K562 (cell line): ENCODE results near the gene HMX1. TPM values are rescaled to one million over a fixed set of nuclear protein-coding genes. Genes with fewer than 3 reads are reported as not detected.
A peak's percentile ranks its signal among the peaks of the same experiment; 100 is the strongest.

Source experiments
- ATAC-seq: fragments of 200-7000 bp; cut with Tn5 transposase; 3 replicates; pipeline ENCODE4 v1.9.1; 2020; ENCODE audit warnings: moderate library complexity
- BruUV-seq: library from RNA; stranded (reverse); fragments of 400-500 nt; replicated peaks from 2 replicates; lab custom pipeline; 2021; lab: Mats Ljungman, UMichigan
- CTCF ChIA-PET: fragments of 300-600 bp; formaldehyde crosslinking; extraction: SDS; loops from one replicate; lab custom pipeline; 2021; ENCODE audit warnings: low intra/inter-chr PET ratio; lab: Yijun Ruan, JAX
- POLR2A ChIA-PET: fragments of 300-600, 350-650 bp; sonication (Branson Sonifier 250); formaldehyde crosslinking; extraction: SDS; loops from one replicate; lab custom pipeline; 2021; ENCODE audit warnings: antibody characterized with exemption, inconsistent platforms; lab: Yijun Ruan, JAX
- DNase-seq, 4 experiments: peaks; one replicate each; pipeline versions ENCODE4 v3.0.0 to v3.0.0-alpha.2; 2011 to 2018; ENCODE audit warnings: low spot score in 3 of 4, mixed read lengths in 3 of 4; ENCODE audit errors: extremely low read depth in 1 of 4
- FAIRE-seq: peaks from 2 replicates; lab custom pipeline; 2011; peaks lifted over from hg19 to GRCh38; lab: Jason Lieb, UNC
- H2AFZ ChIP-seq: 2 replicates; pipeline ENCODE4 v1.6.0; 2011; ENCODE audit warnings: low read depth, low read length, control low read depth, inconsistent platforms
- H3K27ac ChIP-seq: fragments of 200-600 bp; 3 replicates; pipeline ENCODE4 v1.8.0; 2011; ENCODE audit warnings: low read depth, mild to moderate bottlenecking, control low read depth, inconsistent platforms, low read length, moderate library complexity, mixed read lengths; ENCODE audit errors: extremely low read depth
- H3K27me3 ChIP-seq, 2 experiments: fragments of 300-600 bp in 1 of 2; 2 replicates in 1 of 2; 3 replicates in 1 of 2; pipeline versions ENCODE4 v1.6.0 to v1.8.0; 2011; ENCODE audit warnings: inconsistent platforms in 2 of 2, low read length in 2 of 2, mild to moderate bottlenecking in 1 of 2, mixed read lengths in 1 of 2, moderate library complexity in 1 of 2; ENCODE audit not compliant: control insufficient read depth in 2 of 2, insufficient read depth in 2 of 2
- H3K36me3 ChIP-seq: fragments of 300-600 bp; 3 replicates; pipeline ENCODE4 v1.8.0; 2011; ENCODE audit warnings: mild to moderate bottlenecking, low read length, inconsistent platforms; ENCODE audit not compliant: control insufficient read depth, insufficient read depth
- H3K4me1 ChIP-seq, 2 experiments: fragments of 200-600 bp in 1 of 2; replicated peaks in 1 of 2; 2 replicates in 1 of 2; 3 replicates in 1 of 2; pipeline versions ENCODE4 v1.5.1 to v1.8.0; 2011; ENCODE audit warnings: inconsistent platforms in 2 of 2, low read length in 2 of 2, mild to moderate bottlenecking in 1 of 2, mixed read lengths in 1 of 2, moderate library complexity in 1 of 2; ENCODE audit not compliant: control insufficient read depth in 2 of 2, insufficient read depth in 2 of 2
- H3K4me2 ChIP-seq: 2 replicates; pipeline ENCODE4 v1.6.1; 2011; ENCODE audit warnings: low read length, control low read depth, inconsistent platforms, mixed read lengths; ENCODE audit not compliant: insufficient read depth
- H3K4me3 ChIP-seq: fragments of 200-600 bp; sonication (generic), shearing (Covaris generic); 2 replicates; pipeline ENCODE4 v1.5.1; 2016; ENCODE audit warnings: control low read depth, inconsistent platforms
- H3K79me2 ChIP-seq: fragments of 200-600 bp; 3 replicates; pipeline ENCODE4 v1.8.0; 2011; ENCODE audit warnings: low read length, inconsistent platforms; ENCODE audit not compliant: control insufficient read depth, insufficient read depth
- H3K9ac ChIP-seq, 2 experiments: 2 replicates each; pipeline versions ENCODE4 v1.6.0 to v1.6.1; 2011; ENCODE audit warnings: low read depth in 2 of 2, low read length in 2 of 2, control low read depth in 1 of 2, inconsistent platforms in 1 of 2, mild to moderate bottlenecking in 1 of 2, mixed read lengths in 1 of 2; ENCODE audit not compliant: insufficient read depth in 1 of 2
- H3K9me1 ChIP-seq: one replicate; pipeline ENCODE4 v1.6.0; 2011; ENCODE audit warnings: inconsistent platforms, mild to moderate bottlenecking, low read length, moderate library complexity; ENCODE audit not compliant: control insufficient read depth, insufficient read depth
- H3K9me3 ChIP-seq: replicated peaks from 2 replicates; pipeline ENCODE4 v1.5.1; 2011; ENCODE audit warnings: low read depth, low read length, inconsistent platforms; ENCODE audit not compliant: control insufficient read depth, insufficient read depth
- H4K20me1 ChIP-seq: replicated peaks from 2 replicates; pipeline ENCODE4 v1.6.1; 2011; ENCODE audit warnings: low read length, inconsistent platforms, mixed read lengths; ENCODE audit not compliant: control insufficient read depth, insufficient read depth
- CBX2 ChIP-seq: fragments of 200-600 bp; sonication (generic); IDR thresholded peaks from one replicate; pipeline ENCODE4 v1.6.1; 2012; ENCODE audit warnings: mild to moderate bottlenecking, low read length, inconsistent platforms; ENCODE audit not compliant: insufficient read depth, poor library complexity, severe bottlenecking
- NKRF ChIP-seq: fragments of 450-650 bp; IDR thresholded peaks from 2 replicates; pipeline ENCODE4 v1.6.1; 2016; ENCODE audit warnings: borderline replicate concordance
- NR4A1 ChIP-seq, 2 experiments: fragments of 250-450 bp in 1 of 2; fragments of 450-650 bp in 1 of 2; sonication (Bioruptor Pico) in 1 of 2; IDR thresholded peaks; 2 replicates each; pipeline versions ENCODE4 v1.4.0 to v1.6.1; 2016 to 2020; ENCODE audit warnings: mild to moderate bottlenecking in 2 of 2, missing compliant biosample characterization in 1 of 2, missing genetic modification characterization in 1 of 2, moderate library complexity in 1 of 2
- TRIM24 ChIP-seq, 2 experiments: fragments of 450-650 bp; IDR thresholded peaks; 2 replicates each; pipeline ENCODE4 v1.6.1; 2016
- ZBTB2 ChIP-seq: fragments of 450-650 bp; IDR thresholded peaks from 2 replicates; pipeline ENCODE4 v1.6.1; 2016; ENCODE audit warnings: antibody characterized with exemption
- ZNF354B ChIP-seq: fragments of 250-450 bp; sonication (Bioruptor Pico); IDR thresholded peaks from 2 replicates; pipeline ENCODE4 v1.4.0; 2020
- WGBS: fragments of 100-300 bp; shearing (Covaris generic); methylation state at CpG from one replicate; pipeline ENCODE4 v1.1.6; 2016; ENCODE audit warnings: low coverage, mixed read lengths; ENCODE audit not compliant: insufficient coverage; ENCODE audit errors: missing lambda C conversion rate; 5-methylcytosine and 5-hydroxymethylcytosine counted together
- in situ Hi-C: fragments of 300-500 bp; cut with MboI; formaldehyde crosslinking; loops from 4 replicates; pipeline ENCODE4 v1.15.0; 2018; ENCODE audit warnings: inconsistent platforms, mixed read lengths
- intact Hi-C: fragments of 100-400 bp; cut with micrococcal nuclease; formaldehyde crosslinking; loops from 2 replicates; pipeline ENCODE4 v1.14.2; 2022
- polyA plus RNA-seq, 8 experiments: library from polyadenylated mRNA; depleted of rRNA in 4 of 8; stranded (reverse) in 5 of 8; unstranded in 3 of 8; fragments of >200 nt; fragmentation: Nextera tagmentation in 2 of 8; fragmentation: Illumina TruSeq in 1 of 8; extraction: Ambion mirVana in 2 of 8; extraction: Trizol in 1 of 8; gene quantifications; 2 replicates each; pipeline versions ENCODE4 v1.2.1 to v1.2.3, GENCODE V29; 2011 to 2014; ENCODE audit warnings: inconsistent platforms in 1 of 8, missing spikeins in 1 of 8
- total RNA-seq, 7 experiments: library from RNA; depleted of rRNA in 6 of 7; stranded (reverse); fragments of >200 nt in 6 of 7; fragmentation: Illumina TruSeq in 2 of 7; extraction: Trizol in 2 of 7; gene quantifications; 2 replicates each; pipeline versions ENCODE4 v1.2.1 to v1.2.3, GENCODE V29; 2011 to 2021; ENCODE audit warnings: low replicate concordance in 1 of 7
- TF ChIP-seq, protein P1 (sequence below): sonication (generic); formaldehyde crosslinking; IDR thresholded peaks from 2 replicates; pipeline ENCODE4 v1.8.1; 2023; ENCODE audit warnings: missing genetic modification reagents, mild to moderate bottlenecking, borderline replicate concordance

Gene HMX1
- total and polyA plus RNA-seq, 9 of the 15 experiments (the other 6 are each of a cell fraction or from before 2014, with no cell fraction given) = not detected

- Histone ChIP-seq H3K4me3 (no peak overlapping the region), H3K9me1 (no peaks in the 10 kb centered on the region), H3K36me3 (no peaks in the 10 kb centered on the region), H2AFZ (no peak overlapping the region), H3K9me3 (no peaks in the 10 kb centered on the region), H3K27ac (no peak overlapping the region), H3K79me2 (no peaks in the 10 kb centered on the region), H3K9ac (no peak overlapping the region), H3K4me2 (no peak overlapping the region), H3K27me3 (no peaks in the 10 kb centered on the region), H4K20me1 (no peaks in the 10 kb centered on the region; the same call in 1 of the 2 replicates), H3K4me1 (0 out of 5 replicates have a peak, but pooled peaks cover 0 to 3% of the 10 kb centered on the region in 2 experiments)
- WGBS = 1% methylated on average over 10 of the region's 10 CpGs
- TF ChIP-seq ZBTB2 (no peak), NR4A1 (CRISPR knock-in tag; IDR thresholded peaks at IDR 0.05) (no peak), NR4A1 (tag; IDR thresholded peaks at IDR 0.05) (no peak), NKRF (no peak), TRIM24 (IDR thresholded peaks at IDR 0.05) (no peak), CBX2 (no peak), ZNF354B (no peak)
- TF ChIP-seq, protein P1, sequence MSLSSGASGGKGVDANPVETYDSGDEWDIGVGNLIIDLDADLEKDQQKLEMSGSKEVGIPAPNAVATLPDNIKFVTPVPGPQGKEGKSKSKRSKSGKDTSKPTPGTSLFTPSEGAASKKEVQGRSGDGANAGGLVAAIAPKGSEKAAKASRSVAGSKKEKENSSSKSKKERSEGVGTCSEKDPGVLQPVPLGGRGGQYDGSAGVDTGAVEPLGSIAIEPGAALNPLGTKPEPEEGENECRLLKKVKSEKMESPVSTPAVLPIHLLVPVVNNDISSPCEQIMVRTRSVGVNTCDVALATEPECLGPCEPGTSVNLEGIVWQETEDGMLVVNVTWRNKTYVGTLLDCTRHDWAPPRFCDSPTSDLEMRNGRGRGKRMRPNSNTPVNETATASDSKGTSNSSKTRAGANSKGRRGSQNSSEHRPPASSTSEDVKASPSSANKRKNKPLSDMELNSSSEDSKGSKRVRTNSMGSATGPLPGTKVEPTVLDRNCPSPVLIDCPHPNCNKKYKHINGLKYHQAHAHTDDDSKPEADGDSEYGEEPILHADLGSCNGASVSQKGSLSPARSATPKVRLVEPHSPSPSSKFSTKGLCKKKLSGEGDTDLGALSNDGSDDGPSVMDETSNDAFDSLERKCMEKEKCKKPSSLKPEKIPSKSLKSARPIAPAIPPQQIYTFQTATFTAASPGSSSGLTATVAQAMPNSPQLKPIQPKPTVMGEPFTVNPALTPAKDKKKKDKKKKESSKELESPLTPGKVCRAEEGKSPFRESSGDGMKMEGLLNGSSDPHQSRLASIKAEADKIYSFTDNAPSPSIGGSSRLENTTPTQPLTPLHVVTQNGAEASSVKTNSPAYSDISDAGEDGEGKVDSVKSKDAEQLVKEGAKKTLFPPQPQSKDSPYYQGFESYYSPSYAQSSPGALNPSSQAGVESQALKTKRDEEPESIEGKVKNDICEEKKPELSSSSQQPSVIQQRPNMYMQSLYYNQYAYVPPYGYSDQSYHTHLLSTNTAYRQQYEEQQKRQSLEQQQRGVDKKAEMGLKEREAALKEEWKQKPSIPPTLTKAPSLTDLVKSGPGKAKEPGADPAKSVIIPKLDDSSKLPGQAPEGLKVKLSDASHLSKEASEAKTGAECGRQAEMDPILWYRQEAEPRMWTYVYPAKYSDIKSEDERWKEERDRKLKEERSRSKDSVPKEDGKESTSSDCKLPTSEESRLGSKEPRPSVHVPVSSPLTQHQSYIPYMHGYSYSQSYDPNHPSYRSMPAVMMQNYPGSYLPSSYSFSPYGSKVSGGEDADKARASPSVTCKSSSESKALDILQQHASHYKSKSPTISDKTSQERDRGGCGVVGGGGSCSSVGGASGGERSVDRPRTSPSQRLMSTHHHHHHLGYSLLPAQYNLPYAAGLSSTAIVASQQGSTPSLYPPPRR (CRISPR knock-in tag) = no peak
- ChIA-PET CTCF (no interaction called here), POLR2A (no interaction called here)
- in situ Hi-C loops = loop anchor here (10.0 kb wide), 1 partner anchor 236 kb away; no protein-coding TSS in a partner anchor
- DNase-seq (peak in 1 of 4 experiments; percentile 2), FAIRE-seq (no peak), ATAC-seq (no peak)
- BruUV-seq = no TSS peak
- intact Hi-C loops = no loop called here
Observed at GRCh38 chr4:8920969-8921368, 49.3 kb upstream of the HMX1 start.
